ENCODE results near the gene LY9. TPM values are rescaled to one million over a fixed set of nuclear protein-coding genes. Genes with fewer than 3 reads are reported as not detected.

LY9 gene
- polyA plus RNA-seq, 1 of the 3 experiments (the other 2 are of a cell fraction) = not detected

DNA sequence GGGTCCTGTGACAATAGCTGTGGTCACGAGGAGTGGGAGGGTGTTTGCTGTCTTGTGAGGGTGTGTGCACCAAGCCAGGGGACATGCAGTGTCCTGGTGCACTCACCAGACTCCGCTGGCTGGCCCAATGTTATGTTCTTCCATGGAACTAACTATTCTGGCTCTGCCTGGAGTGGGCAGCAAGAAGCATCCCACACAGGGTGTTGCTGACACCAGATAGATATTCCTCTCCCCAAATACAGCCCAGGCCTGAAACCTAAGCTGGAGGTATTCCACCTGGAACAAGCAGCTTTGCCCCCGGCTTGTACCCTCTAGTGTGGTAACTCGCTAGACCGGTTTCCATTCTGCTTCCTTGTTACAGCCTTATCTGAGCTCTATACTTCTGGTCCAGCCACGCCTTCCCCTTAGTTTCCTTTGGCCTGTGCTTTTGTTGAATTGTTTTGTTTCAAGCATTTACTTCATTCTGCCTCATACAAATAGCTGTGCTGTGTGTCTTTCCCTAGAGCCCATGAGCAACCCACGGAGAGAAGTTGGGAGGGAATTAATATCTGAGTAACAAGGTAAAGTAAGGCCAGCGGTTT, 14.7 kb upstream of the LY9 start:
- no peaks in the 10 kb centered on the region for H3F3A ChIP-seq (replicated peaks; ENCODE audit: insufficient read depth)
- no peaks in the 10 kb centered on the region for H4K20me1 ChIP-seq (ENCODE audit: insufficient read depth)
- POLR2A ChIA-PET = no interaction called here
- no peak overlapping the region; the same call in 1 of the 2 replicates for H2AFZ ChIP-seq (ENCODE audit: low read depth)
- H3K27me3 ChIP-seq (ENCODE audit: insufficient read depth) = no peaks in the 10 kb centered on the region
- no peak overlapping the region for H3K9ac ChIP-seq
- CTCF ChIA-PET = no interaction called here
- H3K9me3 ChIP-seq = no peaks in the 10 kb centered on the region
- no peaks in the 10 kb centered on the region for H3K4me1 ChIP-seq (ENCODE audit: control insufficient read depth in 1 of 2, insufficient read depth in 2 of 2, low read depth in 1 of 2, low read length in 1 of 2)
- TF ChIP-seq POLR2AphosphoS5 (IDR thresholded peaks at IDR 0.05; ENCODE audit: low read depth, low read length) (no peak), TCF12 (IDR thresholded peaks at IDR 0.05) (no peak), NRF1 (IDR thresholded peaks at IDR 0.05; ENCODE audit: low read depth, low read length) (no peak), NFIC (IDR thresholded peaks at IDR 0.05; ENCODE audit: borderline replicate concordance) (no peak), RXRA (IDR thresholded peaks at IDR 0.05; ENCODE audit: borderline replicate concordance, low read depth) (no peak), SMC3 (IDR thresholded peaks at IDR 0.05; ENCODE audit: low read depth, low read length) (no peak), TAF1 (IDR thresholded peaks at IDR 0.05; ENCODE audit: borderline replicate concordance, low read depth, low read length) (no peak), FOSL2 (IDR thresholded peaks at IDR 0.05; ENCODE audit: borderline replicate concordance, low read depth) (no peak), SIN3A (IDR thresholded peaks at IDR 0.05; ENCODE audit: borderline replicate concordance, low read depth, low read length) (no peak), YY1 (IDR thresholded peaks at IDR 0.05; ENCODE audit: low read depth) (no peak), MXI1 (IDR thresholded peaks at IDR 0.05; ENCODE audit: low read depth, low read length) (no peak)
- TF ChIP-seq, protein P1, sequence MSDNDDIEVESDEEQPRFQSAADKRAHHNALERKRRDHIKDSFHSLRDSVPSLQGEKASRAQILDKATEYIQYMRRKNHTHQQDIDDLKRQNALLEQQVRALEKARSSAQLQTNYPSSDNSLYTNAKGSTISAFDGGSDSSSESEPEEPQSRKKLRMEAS (IDR thresholded peaks at IDR 0.05; ENCODE audit: low read depth) = no peak
- TF ChIP-seq, protein P2, sequence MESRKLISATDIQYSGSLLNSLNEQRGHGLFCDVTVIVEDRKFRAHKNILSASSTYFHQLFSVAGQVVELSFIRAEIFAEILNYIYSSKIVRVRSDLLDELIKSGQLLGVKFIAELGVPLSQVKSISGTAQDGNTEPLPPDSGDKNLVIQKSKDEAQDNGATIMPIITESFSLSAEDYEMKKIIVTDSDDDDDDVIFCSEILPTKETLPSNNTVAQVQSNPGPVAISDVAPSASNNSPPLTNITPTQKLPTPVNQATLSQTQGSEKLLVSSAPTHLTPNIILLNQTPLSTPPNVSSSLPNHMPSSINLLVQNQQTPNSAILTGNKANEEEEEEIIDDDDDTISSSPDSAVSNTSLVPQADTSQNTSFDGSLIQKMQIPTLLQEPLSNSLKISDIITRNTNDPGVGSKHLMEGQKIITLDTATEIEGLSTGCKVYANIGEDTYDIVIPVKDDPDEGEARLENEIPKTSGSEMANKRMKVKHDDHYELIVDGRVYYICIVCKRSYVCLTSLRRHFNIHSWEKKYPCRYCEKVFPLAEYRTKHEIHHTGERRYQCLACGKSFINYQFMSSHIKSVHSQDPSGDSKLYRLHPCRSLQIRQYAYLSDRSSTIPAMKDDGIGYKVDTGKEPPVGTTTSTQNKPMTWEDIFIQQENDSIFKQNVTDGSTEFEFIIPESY (IDR thresholded peaks at IDR 0.05; ENCODE audit: borderline replicate concordance, low read depth) = no peak
- TF ChIP-seq, protein P3, sequence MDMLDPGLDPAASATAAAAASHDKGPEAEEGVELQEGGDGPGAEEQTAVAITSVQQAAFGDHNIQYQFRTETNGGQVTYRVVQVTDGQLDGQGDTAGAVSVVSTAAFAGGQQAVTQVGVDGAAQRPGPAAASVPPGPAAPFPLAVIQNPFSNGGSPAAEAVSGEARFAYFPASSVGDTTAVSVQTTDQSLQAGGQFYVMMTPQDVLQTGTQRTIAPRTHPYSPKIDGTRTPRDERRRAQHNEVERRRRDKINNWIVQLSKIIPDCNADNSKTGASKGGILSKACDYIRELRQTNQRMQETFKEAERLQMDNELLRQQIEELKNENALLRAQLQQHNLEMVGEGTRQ (IDR thresholded peaks at IDR 0.05; ENCODE audit: borderline replicate concordance, low read depth, low read length) = no peak
- H3K4me3 ChIP-seq (ENCODE audit: low read depth in 2 of 2, low read length in 1 of 2) = no peak overlapping the region
- WGBS (ENCODE audit: low lambda C conversion rate) = 22% methylated on average over 8 of the region's 8 CpGs
- no peaks in the 10 kb centered on the region for H3K9me2 ChIP-seq
- H3K79me2 ChIP-seq (ENCODE audit: insufficient read depth) = no peaks in the 10 kb centered on the region
- DNase-seq = no peak
- no peak overlapping the region for H3K27ac ChIP-seq (ENCODE audit: low read depth in 2 of 2, low read length in 1 of 2)
- H3K4me2 ChIP-seq = no peak overlapping the region
- no peaks in the 10 kb centered on the region for H3K36me3 ChIP-seq (replicated peaks in 1 of 2; ENCODE audit: control insufficient read depth in 1 of 2, insufficient read depth in 2 of 2, low read length in 1 of 2)

All from SK-N-SH (cell line).